HG03025 (cell line): ENCODE measurements around the gene USP35.

Source experiments
- ATAC-seq: cut with Tn5 transposase; IDR thresholded peaks from one replicate; pipeline ENCODE4 v1.9.1; 2021; ENCODE audit warnings: mild to moderate bottlenecking, moderate library complexity; ENCODE audit not compliant: unreplicated experiment, low FRiP score

USP35 gene, protein sequence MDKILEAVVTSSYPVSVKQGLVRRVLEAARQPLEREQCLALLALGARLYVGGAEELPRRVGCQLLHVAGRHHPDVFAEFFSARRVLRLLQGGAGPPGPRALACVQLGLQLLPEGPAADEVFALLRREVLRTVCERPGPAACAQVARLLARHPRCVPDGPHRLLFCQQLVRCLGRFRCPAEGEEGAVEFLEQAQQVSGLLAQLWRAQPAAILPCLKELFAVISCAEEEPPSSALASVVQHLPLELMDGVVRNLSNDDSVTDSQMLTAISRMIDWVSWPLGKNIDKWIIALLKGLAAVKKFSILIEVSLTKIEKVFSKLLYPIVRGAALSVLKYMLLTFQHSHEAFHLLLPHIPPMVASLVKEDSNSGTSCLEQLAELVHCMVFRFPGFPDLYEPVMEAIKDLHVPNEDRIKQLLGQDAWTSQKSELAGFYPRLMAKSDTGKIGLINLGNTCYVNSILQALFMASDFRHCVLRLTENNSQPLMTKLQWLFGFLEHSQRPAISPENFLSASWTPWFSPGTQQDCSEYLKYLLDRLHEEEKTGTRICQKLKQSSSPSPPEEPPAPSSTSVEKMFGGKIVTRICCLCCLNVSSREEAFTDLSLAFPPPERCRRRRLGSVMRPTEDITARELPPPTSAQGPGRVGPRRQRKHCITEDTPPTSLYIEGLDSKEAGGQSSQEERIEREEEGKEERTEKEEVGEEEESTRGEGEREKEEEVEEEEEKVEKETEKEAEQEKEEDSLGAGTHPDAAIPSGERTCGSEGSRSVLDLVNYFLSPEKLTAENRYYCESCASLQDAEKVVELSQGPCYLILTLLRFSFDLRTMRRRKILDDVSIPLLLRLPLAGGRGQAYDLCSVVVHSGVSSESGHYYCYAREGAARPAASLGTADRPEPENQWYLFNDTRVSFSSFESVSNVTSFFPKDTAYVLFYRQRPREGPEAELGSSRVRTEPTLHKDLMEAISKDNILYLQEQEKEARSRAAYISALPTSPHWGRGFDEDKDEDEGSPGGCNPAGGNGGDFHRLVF

DNA sequence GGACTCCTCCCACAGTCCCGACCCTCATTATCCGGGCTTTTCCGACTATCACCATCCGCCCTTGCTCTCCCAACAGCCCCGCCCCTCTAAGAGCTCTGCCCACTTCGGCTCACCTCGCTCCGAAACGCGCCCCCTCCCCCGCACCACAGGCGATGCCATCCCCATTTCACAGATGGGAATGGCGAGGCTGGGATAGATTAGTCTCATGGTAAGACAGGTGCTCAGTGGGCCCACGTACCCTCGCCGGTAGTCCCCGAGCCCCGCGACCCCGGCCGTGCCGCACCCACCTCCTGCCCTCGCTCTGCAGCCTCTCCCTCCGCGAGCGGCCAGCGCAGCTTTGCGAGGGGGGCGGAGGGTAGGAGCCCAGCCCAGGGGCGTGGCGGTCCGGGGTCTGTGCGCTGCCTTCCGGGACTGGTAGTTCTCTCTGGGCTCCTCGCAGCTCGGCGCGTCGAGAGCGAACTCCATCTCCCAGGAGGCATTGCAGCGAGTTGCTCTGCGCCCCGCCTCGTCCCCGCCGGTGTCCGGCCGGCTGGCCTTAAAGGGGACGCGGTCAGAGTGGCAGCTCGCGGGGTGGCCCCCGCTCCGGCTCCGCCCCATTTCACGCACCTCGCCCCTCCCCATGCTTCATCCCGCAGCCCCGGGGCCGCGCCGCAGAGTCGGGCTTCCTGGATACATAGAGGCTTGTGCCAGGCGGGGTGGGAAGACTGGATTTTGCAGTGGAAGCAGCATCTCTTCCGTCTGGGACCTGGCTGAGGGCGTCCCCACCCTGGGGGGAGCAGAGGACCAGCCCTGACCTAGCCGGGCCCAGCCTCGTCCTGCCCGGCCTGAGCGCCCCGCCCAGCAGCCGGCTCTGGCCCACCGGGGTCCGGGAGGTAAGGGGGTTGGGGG, at the start of gene USP35, which contains the start of gene KCTD21:
USP35 (plus strand) TSS at position 634 of the 888 bp plus-strand sequence. CDS start 7,327 bp downstream, outside the sequence.
KCTD21 (minus strand) TSS at position 341 of the 888 bp plus-strand sequence. CDS start 14,072 bp downstream, outside the sequence.
- peak; percentile 92 for ATAC-seq

DNA sequence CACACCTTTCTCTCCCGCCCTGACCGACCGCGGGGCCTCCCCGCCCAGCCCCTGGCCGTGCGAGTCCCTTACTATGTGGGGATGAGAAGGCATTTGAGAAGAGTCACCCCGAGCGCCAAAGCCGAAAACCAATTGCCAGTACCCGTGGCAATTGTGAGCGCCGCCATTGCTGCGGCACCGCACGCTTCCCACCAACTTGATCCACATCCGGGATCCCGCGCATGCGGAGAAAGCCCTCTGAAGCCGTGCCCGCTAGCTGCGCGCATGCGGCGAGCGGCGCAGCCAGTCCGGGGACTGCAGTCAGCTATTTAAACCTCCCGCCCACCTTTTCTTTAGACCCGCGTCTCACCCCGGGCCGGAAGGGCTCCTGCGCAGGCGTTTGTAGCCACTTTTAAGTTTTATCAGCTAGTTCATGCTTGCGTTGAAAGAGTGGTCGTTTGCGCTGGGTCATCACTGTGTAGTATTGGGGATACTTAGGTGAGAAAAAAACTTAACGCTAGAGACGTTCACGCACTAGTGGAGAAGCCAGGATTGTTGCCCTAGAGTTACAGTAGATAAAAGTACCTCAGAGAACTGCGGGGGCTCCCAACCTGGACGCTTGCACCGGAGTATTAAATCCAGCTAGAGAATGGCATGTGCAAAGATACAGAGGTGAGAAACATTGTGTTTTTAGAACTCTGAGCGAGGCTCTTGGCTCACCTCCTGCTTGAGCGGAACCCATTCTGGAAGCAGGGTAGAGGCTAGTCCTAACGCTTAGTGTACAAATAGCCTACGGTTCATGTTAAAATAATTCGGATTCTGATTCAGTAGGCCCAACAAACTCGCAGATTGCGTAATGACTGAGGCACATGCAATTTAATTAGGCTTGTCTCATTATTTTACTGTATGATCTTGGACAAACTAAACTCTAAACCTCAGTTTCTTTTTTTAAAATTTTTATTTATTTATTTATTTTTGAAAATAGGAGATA, 49.0 kb upstream of the USP35 start, which contains the start of gene ALG8:
ALG8 (minus strand) TSS at position 205 of the 970 bp plus-strand sequence; CDS start at position 167, 38 bp downstream.
- peak; percentile 90 for ATAC-seq

DNA sequence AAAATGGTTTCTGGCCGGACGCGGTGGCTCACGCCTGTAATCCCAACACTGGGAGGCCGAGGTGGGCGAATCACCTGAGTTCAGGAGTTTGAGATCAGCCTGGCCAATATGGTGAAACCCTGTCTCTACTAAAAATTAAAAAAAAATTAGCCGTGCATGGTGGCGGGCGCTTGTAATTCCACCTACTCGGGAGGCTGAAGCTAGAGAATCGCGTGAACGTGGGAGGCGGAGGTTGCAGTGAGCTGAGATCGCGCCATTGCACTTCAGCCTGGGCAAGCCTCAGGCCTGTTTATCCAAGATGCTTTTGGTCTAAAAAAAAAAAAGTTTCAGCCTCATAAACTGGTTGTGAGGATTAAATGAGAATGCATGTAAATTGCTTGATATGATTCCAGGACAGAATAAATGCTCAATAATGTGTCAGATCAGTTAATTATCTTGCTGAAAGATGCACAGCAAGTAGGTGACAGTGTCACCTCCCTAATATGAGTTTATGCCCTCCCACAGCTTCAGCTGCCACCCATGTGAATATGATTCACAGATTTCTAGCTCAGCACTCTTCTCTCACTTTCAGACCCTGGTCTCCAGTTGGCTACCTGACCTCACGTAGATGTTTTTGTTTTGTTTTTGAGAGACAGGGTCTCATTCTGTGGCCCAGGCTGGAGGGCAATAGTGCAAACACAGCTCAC, 48.2 kb upstream of the USP35 start:
- no peak for ATAC-seq

DNA sequence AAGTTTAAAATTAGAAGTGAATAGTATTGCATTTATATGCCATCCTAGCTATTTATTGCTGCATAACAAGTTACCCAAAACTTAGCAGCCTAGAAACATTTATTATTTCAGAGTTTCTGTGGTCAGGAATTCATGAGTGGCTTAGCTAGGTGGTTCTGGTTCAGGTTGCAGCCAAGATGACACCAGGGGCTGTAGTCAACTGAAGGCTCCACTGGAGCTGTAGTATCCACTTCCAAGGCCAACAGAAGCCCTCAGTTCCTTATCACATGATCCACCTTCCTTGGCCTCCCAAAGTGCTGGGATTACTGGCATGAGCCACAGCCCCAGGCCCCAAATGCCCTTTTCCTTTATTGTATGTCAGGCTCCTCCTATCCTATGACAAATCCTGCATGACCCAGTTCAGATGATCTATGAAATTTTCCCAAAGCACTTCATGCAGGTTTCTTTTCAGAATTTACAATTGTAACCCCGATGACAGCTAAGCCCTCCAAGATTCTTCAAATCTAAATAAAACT, 43.2 kb upstream of the USP35 start:
- ATAC-seq, result no peak

DNA sequence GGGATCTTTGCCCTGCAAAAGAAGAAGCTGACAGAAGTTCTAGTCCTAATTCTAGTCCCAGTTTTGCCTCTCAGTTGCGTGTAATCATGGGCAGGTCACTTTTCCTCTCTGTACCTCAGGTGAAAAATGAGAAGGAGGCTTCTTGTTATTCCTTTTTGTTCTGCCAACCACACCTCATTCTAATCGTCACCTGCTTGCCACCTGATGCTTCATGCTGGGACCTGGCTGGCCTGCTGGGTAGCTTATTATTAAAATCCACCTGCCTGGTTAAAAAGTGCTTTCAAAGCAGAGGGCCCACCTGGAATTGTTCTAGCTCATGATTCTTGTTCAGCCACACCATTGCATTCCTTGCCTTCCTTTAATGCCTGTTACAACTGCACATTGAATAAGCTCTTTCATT, 40.9 kb upstream of the USP35 start:
- no peak for ATAC-seq

DNA sequence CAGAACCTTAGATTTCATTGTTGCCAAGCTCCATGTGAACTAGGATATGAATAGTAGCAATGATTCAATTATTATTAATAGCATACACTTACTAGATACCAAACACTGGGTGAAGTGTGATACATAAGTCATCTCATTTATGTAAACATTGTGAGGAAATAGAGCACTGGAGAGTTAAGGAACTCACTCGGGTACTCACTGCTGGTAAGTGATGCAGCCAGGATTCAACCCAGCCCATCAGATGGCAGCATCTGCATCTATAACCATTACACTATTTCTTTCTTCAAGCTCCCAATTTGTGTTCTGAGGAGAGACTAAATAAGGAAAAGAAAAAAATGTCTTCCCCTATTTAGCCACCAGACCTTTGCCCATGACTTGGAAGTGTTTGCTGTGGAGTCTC, 39.1 kb upstream of the USP35 start:
- no peak for ATAC-seq

DNA sequence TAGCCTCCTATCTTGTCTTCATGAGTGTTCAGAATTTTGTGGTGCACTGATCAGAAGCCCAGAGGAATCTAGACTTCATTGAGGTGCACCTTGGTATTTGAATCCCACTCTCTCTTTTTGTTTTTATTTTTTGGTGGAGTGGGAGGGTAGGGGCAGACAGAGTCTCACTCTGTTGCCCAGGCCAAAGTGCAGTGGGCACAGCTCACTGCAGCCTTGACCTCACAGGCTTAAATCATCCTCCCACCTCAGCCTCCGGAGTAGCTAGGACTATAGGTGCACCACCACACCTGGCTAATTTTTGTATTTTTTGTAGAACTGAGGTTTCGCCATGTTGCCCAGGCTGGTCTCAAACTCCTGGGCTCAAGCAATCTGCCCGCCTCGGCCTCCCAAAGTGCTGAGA, 38.4 kb upstream of the USP35 start:
- ATAC-seq, result no peak

DNA sequence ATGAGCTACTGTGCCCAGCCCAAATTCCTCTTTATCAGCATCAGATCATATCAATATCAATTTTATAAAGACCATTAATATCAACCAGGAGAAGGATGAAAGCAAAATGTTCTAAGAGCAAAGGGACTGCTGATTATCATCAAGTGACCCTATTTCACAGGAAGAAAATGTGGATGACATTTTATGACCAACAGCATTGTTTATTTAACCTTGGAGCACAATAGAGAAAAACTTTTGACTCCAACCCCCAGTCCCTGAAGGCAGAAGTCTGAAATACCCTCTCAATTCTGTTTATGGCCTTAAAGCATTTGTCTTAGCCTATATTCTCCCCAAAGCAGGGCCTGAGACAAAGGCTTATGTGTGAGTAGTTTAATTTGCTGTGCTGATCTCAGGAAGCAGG, 38.0 kb upstream of the USP35 start:
- no peak for ATAC-seq

DNA sequence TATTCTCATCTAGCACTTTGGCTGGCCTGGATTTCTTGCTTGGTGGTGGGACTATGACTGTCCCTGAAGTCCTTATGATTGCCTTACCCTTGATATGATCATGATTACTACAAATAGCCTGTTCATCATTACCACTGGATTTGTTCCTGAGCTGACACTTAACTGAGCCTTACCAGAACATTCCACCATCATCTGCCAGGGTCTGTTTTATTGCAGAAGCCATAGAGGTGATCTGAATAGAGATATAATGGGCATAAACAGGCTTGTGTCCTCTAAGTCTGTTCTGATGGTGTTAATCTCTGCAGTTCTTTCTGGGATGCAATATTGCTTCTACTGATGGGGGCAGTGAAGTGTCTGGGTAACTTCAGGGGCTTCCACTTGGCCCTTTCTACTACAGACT, 36.9 kb upstream of the USP35 start:
- no peak for ATAC-seq

DNA sequence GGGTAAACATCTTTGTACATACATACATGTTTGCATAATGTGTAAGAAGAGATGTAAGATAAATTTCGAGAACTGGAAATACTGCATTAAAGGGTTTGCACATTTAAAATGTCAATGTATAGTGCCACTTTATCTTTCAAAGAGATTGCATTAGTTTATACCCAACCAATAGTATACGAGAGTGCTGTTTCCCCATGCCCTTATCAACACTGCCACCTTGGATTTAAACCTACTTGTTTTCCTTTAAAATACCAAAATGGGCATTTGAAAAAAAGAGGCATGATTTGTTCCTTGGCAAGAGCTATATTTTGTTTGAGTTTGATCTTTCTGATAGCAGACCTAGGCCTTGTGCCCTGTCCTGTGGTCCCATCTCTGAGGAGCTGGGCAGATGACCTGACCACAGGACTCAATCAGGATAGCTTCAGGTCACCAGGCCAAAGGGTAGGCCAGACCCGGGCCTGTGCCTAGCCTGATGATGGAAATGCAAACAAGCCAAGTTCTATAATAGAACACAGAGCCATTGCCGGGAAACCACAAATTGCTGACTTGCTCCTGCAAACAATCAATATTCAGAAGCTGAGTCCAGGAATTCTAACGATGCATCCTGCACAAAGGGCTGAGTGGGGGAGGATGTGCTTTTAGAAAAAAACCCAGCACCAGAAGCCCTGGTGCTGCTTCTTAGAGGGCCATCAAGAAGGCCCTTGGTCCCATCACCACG, 32.4 kb upstream of the USP35 start:
- ATAC-seq, result no peak

DNA sequence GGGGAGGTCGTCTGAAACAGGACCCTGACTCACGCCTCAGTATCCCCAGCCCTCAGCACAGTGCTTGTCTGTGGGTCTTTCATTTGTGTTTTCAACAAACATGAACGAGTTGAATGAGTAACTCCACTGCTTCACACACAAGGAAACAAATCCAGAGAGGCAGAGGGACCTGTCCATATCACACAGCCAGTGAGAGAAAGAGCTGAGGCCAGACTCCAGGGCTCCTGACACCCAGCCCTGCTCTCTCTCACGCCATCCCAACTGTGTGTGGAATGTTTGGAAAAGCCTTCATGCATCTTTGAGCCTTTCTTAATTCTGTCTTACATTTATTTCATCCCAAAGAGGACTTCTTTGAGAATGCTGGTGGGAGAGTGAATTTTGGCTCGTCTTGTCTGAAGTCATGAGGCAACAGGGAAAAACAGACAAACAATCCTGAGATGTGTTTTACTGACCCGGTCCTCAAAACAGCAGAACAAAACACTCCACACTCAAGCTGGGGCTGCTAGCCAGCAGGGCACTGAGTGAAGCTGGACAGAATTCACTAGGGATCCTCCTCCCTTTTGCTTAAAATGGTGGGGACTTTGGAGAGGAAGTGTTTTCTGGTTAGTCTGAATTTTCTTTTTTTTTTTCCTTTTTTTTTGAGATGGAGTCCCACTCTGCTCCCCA, 29.6 kb upstream of the USP35 start:
- no peak for ATAC-seq

DNA sequence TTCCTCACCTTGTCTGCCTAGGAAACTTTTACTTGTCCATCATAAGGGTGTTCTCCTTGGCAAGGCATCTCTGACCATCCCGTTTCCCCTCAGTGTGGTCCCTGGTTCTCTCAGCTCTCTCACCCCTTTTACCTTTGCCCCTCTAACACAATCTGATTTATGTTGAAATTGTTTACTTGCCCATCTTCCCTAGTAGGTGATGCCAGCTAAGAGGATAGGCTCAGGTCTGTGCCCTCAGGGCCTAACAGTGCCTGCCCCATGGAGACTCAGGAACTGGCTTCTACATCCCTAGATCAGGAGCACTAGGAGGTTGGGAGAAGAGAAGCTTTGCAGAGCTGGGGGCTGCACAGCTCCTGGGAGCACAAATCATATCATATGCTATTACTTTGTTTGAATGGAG, 28.2 kb upstream of the USP35 start:
- ATAC-seq, result no peak

DNA sequence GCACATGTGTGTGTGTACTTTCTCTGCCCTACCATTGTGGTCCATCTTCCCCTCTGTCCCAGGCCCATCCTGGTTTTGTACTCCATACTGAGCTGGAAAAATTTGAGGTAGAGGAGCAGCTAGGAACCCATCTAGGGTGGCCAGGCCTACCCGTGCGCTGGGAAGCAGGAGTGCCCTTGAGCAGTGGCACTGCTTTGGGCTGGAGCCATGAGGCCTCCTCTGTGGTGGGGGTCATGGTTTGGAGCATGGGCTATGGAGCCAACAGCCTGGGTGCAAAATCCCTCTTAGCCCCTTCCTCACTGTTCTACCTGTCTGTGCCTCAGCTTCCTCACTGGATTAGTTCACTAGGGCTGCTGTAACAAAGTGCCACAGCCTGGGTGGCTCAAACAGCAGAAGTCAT, 27.4 kb upstream of the USP35 start:
- no peak for ATAC-seq

DNA sequence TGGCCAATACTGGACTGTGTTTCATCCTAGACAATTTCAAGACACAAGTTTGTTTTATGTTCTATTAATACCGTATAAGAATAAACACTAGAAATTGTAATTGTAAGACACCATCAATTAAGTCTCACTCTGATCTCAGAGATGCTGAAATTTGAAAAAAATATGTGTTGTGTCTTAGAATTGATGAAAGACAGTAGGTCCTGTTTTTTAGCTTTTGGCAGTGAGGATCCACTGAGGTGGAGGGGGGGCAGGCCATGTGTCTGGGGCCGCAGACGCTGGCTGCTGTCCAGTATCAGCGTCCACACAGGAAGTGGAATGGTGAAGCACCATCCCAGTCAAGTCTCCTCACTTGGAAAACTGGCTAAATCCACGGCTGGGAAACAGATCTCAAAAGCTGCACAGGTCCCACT, 26.8 kb upstream of the USP35 start:
- no peak for ATAC-seq

DNA sequence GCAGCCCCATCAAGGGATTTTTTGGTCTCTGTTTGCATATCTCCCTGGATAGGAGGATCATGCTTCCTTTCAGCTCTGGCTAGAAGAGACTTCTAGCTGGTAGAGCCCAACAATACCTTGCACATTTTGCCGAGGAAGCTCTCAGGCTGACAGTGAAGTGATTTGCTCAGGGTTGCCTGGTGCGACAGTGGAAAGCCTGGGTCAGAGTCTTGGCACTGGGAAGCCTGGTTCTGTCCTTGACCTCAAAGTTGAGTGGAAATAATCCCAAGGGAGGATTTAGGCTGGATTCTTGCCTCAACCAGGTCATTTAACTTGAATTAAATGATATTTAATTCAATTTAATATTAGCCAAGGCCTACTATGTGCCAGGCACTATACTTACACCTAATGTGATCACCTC, 24.9 kb upstream of the USP35 start:
- no peak for ATAC-seq

DNA sequence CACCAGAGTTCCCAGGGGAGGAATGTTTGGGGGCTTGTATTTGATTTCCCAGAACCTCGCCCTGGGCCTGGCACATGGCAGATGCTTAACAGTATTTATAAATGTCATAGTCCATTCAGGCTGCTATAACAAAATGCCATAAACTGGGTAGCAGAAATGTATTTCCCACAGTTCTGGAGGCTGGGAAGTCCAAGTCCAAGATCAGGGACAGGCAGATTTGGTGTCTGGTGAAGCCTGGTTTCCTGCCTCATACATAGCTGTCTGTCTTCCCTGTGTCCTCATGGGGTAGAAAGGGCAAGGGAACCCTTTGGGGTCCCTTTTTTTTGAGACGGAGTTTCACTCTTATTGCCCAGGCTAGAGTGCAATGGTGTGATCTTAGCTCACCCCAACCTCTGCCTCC, 24.2 kb upstream of the USP35 start:
- ATAC-seq, result no peak

DNA sequence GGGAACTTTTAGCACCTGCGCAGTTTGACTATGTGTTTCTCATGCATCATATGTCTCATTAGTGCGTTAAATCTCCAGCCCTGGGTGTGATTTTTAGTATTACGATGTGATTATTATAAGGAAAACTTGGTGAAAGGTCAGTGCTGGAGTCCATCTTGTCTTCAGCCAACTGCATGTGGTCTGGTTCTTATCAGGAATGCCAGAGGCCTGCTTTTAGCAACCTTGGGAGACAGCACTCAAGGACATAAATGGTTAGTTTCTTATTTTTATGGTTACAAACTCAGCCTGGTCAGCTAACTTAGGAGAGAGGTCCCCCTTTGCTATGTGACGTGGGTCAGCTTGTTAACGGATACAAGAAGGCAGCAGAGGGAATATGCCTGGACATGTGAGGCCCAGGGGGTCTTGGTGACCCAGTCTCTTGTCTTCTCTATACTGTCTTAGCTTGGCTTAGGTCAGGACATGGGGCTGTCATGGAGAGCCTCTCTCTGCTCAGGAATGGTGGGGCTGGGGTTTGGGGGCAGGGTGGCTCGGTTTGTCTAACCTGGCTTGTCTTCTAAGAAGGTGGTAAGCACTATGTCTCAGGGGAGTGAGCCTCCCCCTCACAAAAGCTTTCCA, 21.8 kb upstream of the USP35 start:
- ATAC-seq, result no peak
